Measurements from ENCODE around the gene USP6NL. TPM values are rescaled to one million over a fixed set of nuclear protein-coding genes. Genes with fewer than 3 reads are reported as not detected.

Gene USP6NL
- total RNA-seq, 1 donor from 2014 or later: 23.2 TPM

- no peak for DNase-seq (ENCODE audit: low spot score)
These were observed 132.2 kb downstream of the USP6NL start for GRCh38 chr10:11479300-11479699.

GRCh38 chr10:11478807-11479206, 132.6 kb downstream of the USP6NL start:
- DNase-seq (ENCODE audit: low spot score): no peak

GRCh38 chr10:11475831-11476434, 135.5 kb downstream of the USP6NL start:
- DNase-seq (ENCODE audit: low spot score): no peak

- DNase-seq (ENCODE audit: low spot score): no peak
These were observed 138.2 kb downstream of the USP6NL start for GRCh38 chr10:11473128-11473760.

GRCh38 chr10:11472158-11472753, 139.2 kb downstream of the USP6NL start:
- peak; percentile 67 for DNase-seq (ENCODE audit: low spot score)

GRCh38 chr10:11469575-11470391, 141.7 kb downstream of the USP6NL start:
- DNase-seq (ENCODE audit: low spot score): no peak

GRCh38 chr10:11468126-11468742, 143.2 kb downstream of the USP6NL start:
- DNase-seq (ENCODE audit: low spot score): no peak

GRCh38 chr10:11465406-11465805, 146.0 kb downstream of the USP6NL start:
- DNase-seq (ENCODE audit: low spot score): no peak

- no peak for DNase-seq (ENCODE audit: low spot score)
These were observed 148.3 kb downstream of the USP6NL start for GRCh38 chr10:11463111-11463510.

GRCh38 chr10:11462071-11462470, 149.4 kb downstream of the USP6NL start:
- no peak for DNase-seq (ENCODE audit: low spot score)

GRCh38 chr10:11457336-11457735, 154.1 kb downstream of the USP6NL start:
- no peak for DNase-seq (ENCODE audit: low spot score)

GRCh38 chr10:11454958-11455566, 156.4 kb downstream of the USP6NL start:
- no peak for DNase-seq (ENCODE audit: low spot score)

GRCh38 chr10:11454160-11454559, 157.3 kb downstream of the USP6NL start:
- DNase-seq (ENCODE audit: low spot score): no peak

GRCh38 chr10:11451640-11452260, 159.7 kb downstream of the USP6NL start:
- no peak for DNase-seq (ENCODE audit: low spot score)

GRCh38 chr10:11450427-11450826, 161.0 kb downstream of the USP6NL start:
- DNase-seq (ENCODE audit: low spot score): no peak

GRCh38 chr10:11449761-11450160, 161.7 kb downstream of the USP6NL start:
- no peak for DNase-seq (ENCODE audit: low spot score)

- DNase-seq (ENCODE audit: low spot score): peak; percentile 29
These were observed 162.8 kb downstream of the USP6NL start for GRCh38 chr10:11448545-11449244.

- DNase-seq (ENCODE audit: low spot score): no peak
These were observed 163.3 kb downstream of the USP6NL start for GRCh38 chr10:11448190-11448544.

- DNase-seq (ENCODE audit: low spot score): peak; percentile 34
These were observed 163.9 kb downstream of the USP6NL start for GRCh38 chr10:11447586-11447985.

- DNase-seq (ENCODE audit: low spot score): peak; percentile 22
These were observed 164.6 kb downstream of the USP6NL start for GRCh38 chr10:11446864-11447263.

GRCh38 chr10:11446133-11446532, 165.3 kb downstream of the USP6NL start:
- peak; percentile 34 for DNase-seq (ENCODE audit: low spot score)
